HEK293 (cell line): ENCODE data around the gene MOG.
A peak's percentile ranks its signal among the peaks of the same experiment; 100 is the strongest.

Experiments used
- CTCF ChIP-seq: fragments of 450-650 bp; formaldehyde crosslinking; IDR thresholded peaks from 2 replicates; pipeline ENCODE4 v1.5.1; 2016; ENCODE audit warnings: missing biosample characterization, missing genetic modification characterization
- ELK4 ChIP-seq: IDR thresholded peaks from 2 replicates; pipeline ENCODE4 v1.6.1; 2011; ENCODE audit warnings: mild to moderate bottlenecking, low read depth, low read length, borderline replicate concordance
- KLF10 ChIP-seq: fragments of 450-650 bp; IDR thresholded peaks from 2 replicates; pipeline ENCODE4 v1.5.1; 2018; ENCODE audit warnings: missing biosample characterization, mild to moderate bottlenecking, missing genetic modification characterization
- MEIS1 ChIP-seq: sonication (generic); formaldehyde crosslinking; IDR thresholded peaks from 2 replicates; pipeline ENCODE4 v1.8.1; 2022; ENCODE audit warnings: missing genetic modification reagents, mild to moderate bottlenecking, borderline replicate concordance
- OSR2 ChIP-seq: fragments of 450-650 bp; formaldehyde crosslinking; IDR thresholded peaks from 2 replicates; pipeline ENCODE4 v1.5.1; 2016; ENCODE audit warnings: missing biosample characterization, missing genetic modification characterization
- OVOL3 ChIP-seq: fragments of 450-650 bp; formaldehyde crosslinking; IDR thresholded peaks from 2 replicates; pipeline ENCODE4 v1.5.1; 2016; ENCODE audit warnings: missing biosample characterization, missing genetic modification characterization
- PRDM10 ChIP-seq: fragments of 450-650 bp; formaldehyde crosslinking; IDR thresholded peaks from 2 replicates; pipeline ENCODE4 v1.5.1; 2016; ENCODE audit warnings: missing biosample characterization, missing genetic modification characterization
- SP3 ChIP-seq: fragments of 450-650 bp; formaldehyde crosslinking; IDR thresholded peaks from 2 replicates; pipeline ENCODE4 v1.5.1; 2016; ENCODE audit warnings: missing biosample characterization, missing genetic modification characterization
- SP7 ChIP-seq: fragments of 450-650 bp; formaldehyde crosslinking; IDR thresholded peaks from 2 replicates; pipeline ENCODE4 v1.5.1; 2016; ENCODE audit warnings: missing biosample characterization, missing genetic modification characterization
- TCF7L2 ChIP-seq: IDR thresholded peaks from 2 replicates; pipeline ENCODE4 v1.6.1; 2011; ENCODE audit warnings: low read depth, mild to moderate bottlenecking, inconsistent platforms, low read length, moderate library complexity, borderline replicate concordance
- WT1 ChIP-seq: fragments of 450-650 bp; formaldehyde crosslinking; IDR thresholded peaks from 2 replicates; pipeline ENCODE4 v1.5.1; 2016; ENCODE audit warnings: missing biosample characterization, missing genetic modification characterization
- ZBTB8A ChIP-seq: fragments of 450-650 bp; formaldehyde crosslinking; IDR thresholded peaks from 2 replicates; pipeline ENCODE4 v1.5.1; 2016; ENCODE audit warnings: missing biosample characterization, missing genetic modification characterization
- ZEB2 ChIP-seq: fragments of 450-650 bp; formaldehyde crosslinking; IDR thresholded peaks from 2 replicates; pipeline ENCODE4 v1.5.1; 2016; ENCODE audit warnings: missing biosample characterization, missing genetic modification characterization
- ZNF112 ChIP-seq: fragments of 450-650 bp; formaldehyde crosslinking; IDR thresholded peaks from 2 replicates; pipeline ENCODE4 v1.5.0; 2017; ENCODE audit warnings: missing biosample characterization, missing genetic modification characterization
- ZNF138 ChIP-seq: fragments of 450-650 bp; formaldehyde crosslinking; IDR thresholded peaks from 2 replicates; pipeline ENCODE4 v1.5.1; 2016; ENCODE audit warnings: missing biosample characterization, missing genetic modification characterization, borderline replicate concordance
- ZNF266 ChIP-seq: fragments of 450-650 bp; formaldehyde crosslinking; IDR thresholded peaks from 2 replicates; pipeline ENCODE4 v1.5.1; 2016; ENCODE audit warnings: missing biosample characterization, missing genetic modification characterization, low read depth
- ZNF335 ChIP-seq: fragments of 450-650 bp; formaldehyde crosslinking; conservative IDR thresholded peaks from 2 replicates; pipeline ENCODE4 v1.5.1; 2016; ENCODE audit warnings: missing biosample characterization, missing genetic modification characterization
- ZNF416 ChIP-seq: fragments of 450-650 bp; formaldehyde crosslinking; IDR thresholded peaks from 2 replicates; pipeline ENCODE4 v1.5.1; 2016; ENCODE audit warnings: missing biosample characterization, missing genetic modification characterization
- ZNF426 ChIP-seq: fragments of 450-650 bp; formaldehyde crosslinking; IDR thresholded peaks from 2 replicates; pipeline ENCODE4 v1.5.1; 2017; ENCODE audit warnings: missing biosample characterization, missing genetic modification characterization, mild to moderate bottlenecking, inconsistent platforms, moderate library complexity
- ZNF488 ChIP-seq: fragments of 450-650 bp; formaldehyde crosslinking; IDR thresholded peaks from 2 replicates; pipeline ENCODE4 v1.5.1; 2016; ENCODE audit warnings: missing biosample characterization, missing genetic modification characterization
- ZNF510 ChIP-seq: fragments of 450-650 bp; formaldehyde crosslinking; IDR thresholded peaks from 2 replicates; pipeline ENCODE4 v1.5.1; 2018; ENCODE audit warnings: mild to moderate bottlenecking, missing genetic modification characterization, missing biosample characterization; ENCODE audit not compliant: insufficient replicate concordance
- ZNF530 ChIP-seq: fragments of 450-650 bp; formaldehyde crosslinking; IDR thresholded peaks from 2 replicates; pipeline ENCODE4 v1.5.1; 2016; ENCODE audit warnings: low read depth, missing biosample characterization, missing genetic modification characterization
- ZNF623 ChIP-seq: fragments of 450-650 bp; formaldehyde crosslinking; IDR thresholded peaks from 2 replicates; pipeline ENCODE4 v1.5.1; 2016; ENCODE audit warnings: missing biosample characterization, missing genetic modification characterization
- ZNF658 ChIP-seq: fragments of 450-650 bp; formaldehyde crosslinking; IDR thresholded peaks from 2 replicates; pipeline ENCODE4; 2016; ENCODE audit warnings: missing biosample characterization, missing genetic modification characterization
- ZNF704 ChIP-seq: fragments of 450-650 bp; formaldehyde crosslinking; IDR thresholded peaks from 2 replicates; pipeline ENCODE4 v1.5.1; 2016; ENCODE audit warnings: missing biosample characterization, missing genetic modification characterization
- ZNF785 ChIP-seq: fragments of 450-650 bp; formaldehyde crosslinking; IDR thresholded peaks from 2 replicates; pipeline ENCODE4 v1.5.1; 2016; ENCODE audit warnings: missing biosample characterization, missing genetic modification characterization
- ZNF791 ChIP-seq: fragments of 450-650 bp; formaldehyde crosslinking; IDR thresholded peaks from 2 replicates; pipeline ENCODE4 v1.5.1; 2016; ENCODE audit warnings: missing biosample characterization, missing genetic modification characterization
- ZSCAN18 ChIP-seq: fragments of 450-650 bp; formaldehyde crosslinking; IDR thresholded peaks from 2 replicates; pipeline ENCODE4 v1.5.1; 2016; ENCODE audit warnings: missing biosample characterization, missing genetic modification characterization
- ZSCAN4 ChIP-seq: fragments of 450-650 bp; formaldehyde crosslinking; IDR thresholded peaks from 2 replicates; pipeline ENCODE4 v1.5.1; 2017; ENCODE audit warnings: missing biosample characterization, missing genetic modification characterization

Gene MOG

GRCh38 chr6:29628419-29629281, 28.2 kb upstream of the MOG start (continued):
- no peak for TF ChIP-seq ELK4
- no peak for TF ChIP-seq MEIS1
- no peak for TF ChIP-seq ZNF658 (tag by site-specific recombination)
- TF ChIP-seq PRDM10 (tag by site-specific recombination) = peak; percentile 88; the same call in 1 of the 2 replicates
- TF ChIP-seq ZNF138 (tag by site-specific recombination) = no peak
- TF ChIP-seq ZBTB8A (tag by site-specific recombination) = peak; percentile 90
- no peak for TF ChIP-seq ZNF266 (tag by site-specific recombination)
- peak; percentile 78 for TF ChIP-seq SP7 (tag by site-specific recombination)
- no peak for TF ChIP-seq OSR2
- TF ChIP-seq CTCF = peak; percentile 90
- TF ChIP-seq ZNF112 = no peak
- no peak for TF ChIP-seq ZNF791 (tag by site-specific recombination)
- no peak; the same call in 1 of the 2 replicates for TF ChIP-seq ZNF623 (tag by site-specific recombination)
- TF ChIP-seq ZNF488 (tag by site-specific recombination) = no peak
- TF ChIP-seq ZNF416 (tag by site-specific recombination) = no peak
- no peak for TF ChIP-seq ZNF704 (tag by site-specific recombination)
- TF ChIP-seq KLF10 = no peak
- TF ChIP-seq ZNF426 (tag by site-specific recombination) = no peak
- TF ChIP-seq ZSCAN4 = no peak
- TF ChIP-seq ZNF335 (tag by site-specific recombination) = peak; percentile 86
- TF ChIP-seq ZEB2 (tag by site-specific recombination) = no peak
- no peak for TF ChIP-seq TCF7L2
- no peak for TF ChIP-seq ZNF530 (tag by site-specific recombination)
- TF ChIP-seq OVOL3 (tag by site-specific recombination) = no peak
- peak; percentile 69 for TF ChIP-seq SP3
- TF ChIP-seq ZNF510 (tag by site-specific recombination) = no peak
- TF ChIP-seq ZNF785 (tag by site-specific recombination) = peak; percentile 39; the same call in 1 of the 2 replicates
- TF ChIP-seq WT1 = peak; percentile 4
- no peak; the same call in 1 of the 2 replicates for TF ChIP-seq ZSCAN18
